ENCODE data around the gene ANKRD11. TPM values are rescaled to one million over a fixed set of nuclear protein-coding genes. Genes with fewer than 3 reads are reported as not detected.
"Not testable (repeated sequence)": the region's sequence is repeated elsewhere in the genome, so short reads cannot be mapped to it uniquely, and the experiment has no call there.

The ANKRD11 gene
- total RNA-seq, 1 experiment from 2014 or later: 99.4 TPM

GRCh38 chr16:89268987-89269735 lies 221.2 kb downstream of the ANKRD11 start:
- DNase-seq (ENCODE audit: low read depth, low spot score) (no peak), ATAC-seq (peak; percentile 35; the same call in 1 of the 2 replicates)
- no TSS peak for BruUV-seq (replicated peaks)
- H3K4me3 ChIP-seq (ENCODE audit: low read depth in 2 of 2, low read length in 2 of 2): no peak overlapping the region
- in situ Hi-C loops (cut with HindIII; ENCODE audit: low pct_unique_long_range_greater_than_20kb, low sequenced_read_pairs): no loop called here
- H3K27ac ChIP-seq (ENCODE audit: low read length): peak overlapping the region; percentile 69
- H3K9me3 ChIP-seq (ENCODE audit: control insufficient read depth, insufficient read depth, low read depth, low read length): no peaks in the 10 kb centered on the region
- H3K4me1 ChIP-seq (ENCODE audit: control insufficient read depth, insufficient read depth, low read length): peaks cover 36% of the 10 kb centered on the region
- TF ChIP-seq CTCF (IDR thresholded peaks at IDR 0.05): no peak
- TF ChIP-seq TCF7L2 (IDR thresholded peaks at IDR 0.05; ENCODE audit: low read depth, low read length): no peak
- TF ChIP-seq SIN3A (IDR thresholded peaks at IDR 0.05; ENCODE audit: borderline replicate concordance, insufficient read depth, low read depth, low read length): no peak
- no peak for TF ChIP-seq POLR2AphosphoS5 (IDR thresholded peaks at IDR 0.05; ENCODE audit: low read depth, low read length)
- TF ChIP-seq REST (IDR thresholded peaks at IDR 0.05; ENCODE audit: insufficient read depth in 1 of 2, low read depth in 2 of 2, low read length in 1 of 2): no peak
- intact Hi-C loops (cut with micrococcal nuclease; ENCODE audit: unreplicated experiment): no loop called here
- H3K27me3 ChIP-seq (ENCODE audit: control insufficient read depth, insufficient read depth, low read length): no peaks in the 10 kb centered on the region
- ChIA-PET POLR2A (no interaction called here), CTCF (no interaction called here)
- no peaks in the 10 kb centered on the region for H3K36me3 ChIP-seq (ENCODE audit: control insufficient read depth, insufficient read depth, low read length)

- POLR2A ChIA-PET: no interaction called here
- in situ Hi-C loops (cut with HindIII; ENCODE audit: low pct_unique_long_range_greater_than_20kb, low sequenced_read_pairs): no loop called here
- no TSS peak for BruUV-seq (replicated peaks)
Measured at GRCh38 chr16:89268585-89268984, 221.8 kb downstream of the ANKRD11 start.

GRCh38 chr16:89267746-89268145 lies 222.6 kb downstream of the ANKRD11 start:
- H3K4me3 ChIP-seq (ENCODE audit: low read depth in 2 of 2, low read length in 2 of 2); intact Hi-C loops (cut with micrococcal nuclease; ENCODE audit: unreplicated experiment); H3K36me3 ChIP-seq (ENCODE audit: control insufficient read depth, insufficient read depth, low read length); POLR2A ChIA-PET; in situ Hi-C loops (cut with HindIII; ENCODE audit: low pct_unique_long_range_greater_than_20kb, low sequenced_read_pairs); CTCF ChIA-PET; H3K27me3 ChIP-seq (ENCODE audit: control insufficient read depth, insufficient read depth, low read length); ATAC-seq; H3K27ac ChIP-seq (ENCODE audit: low read length); H3K9me3 ChIP-seq (ENCODE audit: control insufficient read depth, insufficient read depth, low read depth, low read length); DNase-seq (ENCODE audit: low read depth, low spot score); BruUV-seq (replicated peaks): not testable (repeated sequence)
- H3K4me1 ChIP-seq (ENCODE audit: control insufficient read depth, insufficient read depth, low read length): peaks cover 36% of the 10 kb centered on the region

More at GRCh38 chr16:89268585-89268984, 221.8 kb downstream of the ANKRD11 start:
- H3K4me1 ChIP-seq (ENCODE audit: control insufficient read depth, insufficient read depth, low read length): peaks cover 36% of the 10 kb centered on the region
- peak overlapping the region; percentile 69; the same call in 1 of the 2 replicates for H3K27ac ChIP-seq (ENCODE audit: low read length)
- peak; percentile 12; the same call in 1 of the 2 replicates for ATAC-seq
- DNase-seq (ENCODE audit: low read depth, low spot score): no peak
- no peaks in the 10 kb centered on the region for H3K9me3 ChIP-seq (ENCODE audit: control insufficient read depth, insufficient read depth, low read depth, low read length)
- intact Hi-C loops (cut with micrococcal nuclease; ENCODE audit: unreplicated experiment): no loop called here
- no peaks in the 10 kb centered on the region for H3K36me3 ChIP-seq (ENCODE audit: control insufficient read depth, insufficient read depth, low read length)
- H3K27me3 ChIP-seq (ENCODE audit: control insufficient read depth, insufficient read depth, low read length): no peaks in the 10 kb centered on the region
- CTCF ChIA-PET: no interaction called here
- H3K4me3 ChIP-seq (ENCODE audit: low read depth in 2 of 2, low read length in 2 of 2): no peak overlapping the region
- TF ChIP-seq POLR2AphosphoS5 (IDR thresholded peaks at IDR 0.05; ENCODE audit: low read depth, low read length): no peak
- no peak for TF ChIP-seq SIN3A (IDR thresholded peaks at IDR 0.05; ENCODE audit: borderline replicate concordance, insufficient read depth, low read depth, low read length)
- no peak for TF ChIP-seq CTCF (IDR thresholded peaks at IDR 0.05)

Data from Panc1 (cell line).